ENCODE measurements around the gene GPR173. TPM values are rescaled to one million over a fixed set of nuclear protein-coding genes. Genes with fewer than 3 reads are reported as not detected.

GPR173 gene
- total and polyA plus RNA-seq, 2 experiments from 2014 or later, result 0.92 to 7.7 TPM

- ATAC-seq (no peak), DNase-seq (ENCODE audit: low spot score) (no peak)
- H3K36me3 ChIP-seq (ENCODE audit: insufficient read depth), result no peaks in the 10 kb centered on the region
- no peak overlapping the region for H3K4me3 Mint-ChIP-seq
- peaks cover 6% of the 10 kb centered on the region; the same call in 1 of the 3 replicates for H3K36me3 Mint-ChIP-seq (ENCODE audit: low read depth)
- H3K27me3 ChIP-seq (ENCODE audit: insufficient read depth), result no peaks in the 10 kb centered on the region
- H3K27ac Mint-ChIP-seq, result no peak overlapping the region
- peaks cover 3% of the 10 kb centered on the region for H3K27me3 Mint-ChIP-seq (ENCODE audit: insufficient read depth, low read depth, poor library complexity)
- H3K4me1 Mint-ChIP-seq, result no peaks in the 10 kb centered on the region
- TF ChIP-seq REST (IDR thresholded peaks at IDR 0.05; ENCODE audit: unreplicated experiment), result no peak
- no peak for TF ChIP-seq ZNF114 (CRISPR knock-in tag; IDR thresholded peaks at IDR 0.05)
- no peak for TF ChIP-seq NANOG (IDR thresholded peaks at IDR 0.05; ENCODE audit: borderline replicate concordance)
- no peak for TF ChIP-seq CREB1 (CRISPR knock-in tag; IDR thresholded peaks at IDR 0.05; ENCODE audit: low read depth)
- no peak for TF ChIP-seq ZNF462 (CRISPR knock-in tag; IDR thresholded peaks at IDR 0.05)
- no peak for TF ChIP-seq STAT1 (IDR thresholded peaks at IDR 0.05; ENCODE audit: unreplicated experiment)
- no peak for TF ChIP-seq EZH2phosphoT487 (IDR thresholded peaks at IDR 0.05; ENCODE audit: unreplicated experiment)
- TF ChIP-seq CTCF (conservative IDR thresholded peaks at IDR 0.05; ENCODE audit: low read depth in 2 of 2), result no peak
- no peak for TF ChIP-seq JUNB (IDR thresholded peaks at IDR 0.05; ENCODE audit: unreplicated experiment)
- TF ChIP-seq ETS1 (IDR thresholded peaks at IDR 0.05), result no peak
- TF ChIP-seq POLR2AphosphoS5 (IDR thresholded peaks at IDR 0.05; ENCODE audit: low read depth), result no peak
- peaks cover 4% of the 10 kb centered on the region; the same call in 2 of the 3 replicates for H3K9me3 Mint-ChIP-seq
- H3K27ac ChIP-seq (ENCODE audit: low read depth), result no peak overlapping the region
- H3K4me1 ChIP-seq (ENCODE audit: insufficient read depth), result no peaks in the 10 kb centered on the region
- H2AFZ ChIP-seq, result no peak overlapping the region
- H3K4me2 ChIP-seq, result no peak overlapping the region
- H3K4me3 ChIP-seq, result no peak overlapping the region
- H3F3A ChIP-seq (replicated peaks; ENCODE audit: low read depth), result no peaks in the 10 kb centered on the region
- no peaks in the 10 kb centered on the region for H3K79me2 ChIP-seq (replicated peaks; ENCODE audit: insufficient read depth)
- no peaks in the 10 kb centered on the region for H3K9me2 ChIP-seq (ENCODE audit: insufficient read depth)
- no peaks in the 10 kb centered on the region for H4K20me1 ChIP-seq (replicated peaks; ENCODE audit: insufficient read depth)
Measured at GRCh38 chrX:53122013-53122412, 73.4 kb downstream of the GPR173 start.
